HEK293 (cell line): ENCODE results near the gene SEMA3A.

Experiments
- CTCF ChIP-seq: fragments of 450-650 bp; formaldehyde crosslinking; IDR thresholded peaks from 2 replicates; pipeline ENCODE4 v1.5.1; 2016; ENCODE audit warnings: missing biosample characterization, missing genetic modification characterization
- PRDM4 ChIP-seq: fragments of 450-650 bp; formaldehyde crosslinking; IDR thresholded peaks from 2 replicates; pipeline ENCODE4 v1.5.1; 2017; ENCODE audit warnings: missing biosample characterization, missing genetic modification characterization
- ZBTB26 ChIP-seq: fragments of 450-650 bp; formaldehyde crosslinking; optimal IDR thresholded peaks from 2 replicates; pipeline ENCODE3; 2016; ENCODE audit warnings: missing biosample characterization, mild to moderate bottlenecking, missing genetic modification characterization
- ZBTB8A ChIP-seq: fragments of 450-650 bp; formaldehyde crosslinking; IDR thresholded peaks from 2 replicates; pipeline ENCODE4 v1.5.1; 2016; ENCODE audit warnings: missing biosample characterization, missing genetic modification characterization
- ZNF114 ChIP-seq: fragments of 450-650 bp; formaldehyde crosslinking; IDR thresholded peaks from 2 replicates; pipeline ENCODE4 v1.5.0; 2017; ENCODE audit warnings: missing biosample characterization, missing genetic modification characterization
- ZNF302 ChIP-seq: fragments of 450-650 bp; formaldehyde crosslinking; IDR thresholded peaks from 2 replicates; pipeline ENCODE4 v1.5.1; 2016; ENCODE audit warnings: missing biosample characterization, missing genetic modification characterization, low read depth
- ZNF350 ChIP-seq: fragments of 450-650 bp; formaldehyde crosslinking; IDR thresholded peaks from 2 replicates; pipeline ENCODE4 v1.5.0; 2017; ENCODE audit warnings: missing biosample characterization, mild to moderate bottlenecking, missing genetic modification characterization
- ZNF629 ChIP-seq: fragments of 450-650 bp; formaldehyde crosslinking; IDR thresholded peaks from 2 replicates; pipeline ENCODE4 v1.5.1; 2017; ENCODE audit warnings: missing biosample characterization, missing genetic modification characterization
- ZNF707 ChIP-seq: fragments of 450-650 bp; formaldehyde crosslinking; IDR thresholded peaks from 2 replicates; pipeline ENCODE4 v1.5.1; 2016; ENCODE audit warnings: missing biosample characterization, missing genetic modification characterization
- ZNF747 ChIP-seq: fragments of 450-650 bp; formaldehyde crosslinking; IDR thresholded peaks from 2 replicates; pipeline ENCODE4 v1.5.1; 2016; ENCODE audit warnings: missing biosample characterization, missing genetic modification characterization
- TF ChIP-seq, protein P1 (sequence below): fragments of 450-650 bp; formaldehyde crosslinking; IDR thresholded peaks from 2 replicates; pipeline ENCODE4 v1.5.1; 2016; ENCODE audit warnings: missing biosample characterization, missing genetic modification characterization, borderline replicate concordance

GRCh38 chr7:84043661-84044191 lies 150.9 kb downstream of the SEMA3A start:
- no peak for TF ChIP-seq CTCF
- no peak for TF ChIP-seq ZNF350 (tag by site-specific recombination)
- no peak for TF ChIP-seq PRDM4 (tag by site-specific recombination)
- TF ChIP-seq ZBTB26, result no peak
- TF ChIP-seq ZNF114 (tag by site-specific recombination), result no peak
- no peak for TF ChIP-seq ZNF707 (tag by site-specific recombination)
- TF ChIP-seq ZBTB8A (tag by site-specific recombination), result no peak
- TF ChIP-seq ZNF629 (tag by site-specific recombination), result no peak
- TF ChIP-seq ZNF747 (tag by site-specific recombination), result no peak
- TF ChIP-seq, protein P1, sequence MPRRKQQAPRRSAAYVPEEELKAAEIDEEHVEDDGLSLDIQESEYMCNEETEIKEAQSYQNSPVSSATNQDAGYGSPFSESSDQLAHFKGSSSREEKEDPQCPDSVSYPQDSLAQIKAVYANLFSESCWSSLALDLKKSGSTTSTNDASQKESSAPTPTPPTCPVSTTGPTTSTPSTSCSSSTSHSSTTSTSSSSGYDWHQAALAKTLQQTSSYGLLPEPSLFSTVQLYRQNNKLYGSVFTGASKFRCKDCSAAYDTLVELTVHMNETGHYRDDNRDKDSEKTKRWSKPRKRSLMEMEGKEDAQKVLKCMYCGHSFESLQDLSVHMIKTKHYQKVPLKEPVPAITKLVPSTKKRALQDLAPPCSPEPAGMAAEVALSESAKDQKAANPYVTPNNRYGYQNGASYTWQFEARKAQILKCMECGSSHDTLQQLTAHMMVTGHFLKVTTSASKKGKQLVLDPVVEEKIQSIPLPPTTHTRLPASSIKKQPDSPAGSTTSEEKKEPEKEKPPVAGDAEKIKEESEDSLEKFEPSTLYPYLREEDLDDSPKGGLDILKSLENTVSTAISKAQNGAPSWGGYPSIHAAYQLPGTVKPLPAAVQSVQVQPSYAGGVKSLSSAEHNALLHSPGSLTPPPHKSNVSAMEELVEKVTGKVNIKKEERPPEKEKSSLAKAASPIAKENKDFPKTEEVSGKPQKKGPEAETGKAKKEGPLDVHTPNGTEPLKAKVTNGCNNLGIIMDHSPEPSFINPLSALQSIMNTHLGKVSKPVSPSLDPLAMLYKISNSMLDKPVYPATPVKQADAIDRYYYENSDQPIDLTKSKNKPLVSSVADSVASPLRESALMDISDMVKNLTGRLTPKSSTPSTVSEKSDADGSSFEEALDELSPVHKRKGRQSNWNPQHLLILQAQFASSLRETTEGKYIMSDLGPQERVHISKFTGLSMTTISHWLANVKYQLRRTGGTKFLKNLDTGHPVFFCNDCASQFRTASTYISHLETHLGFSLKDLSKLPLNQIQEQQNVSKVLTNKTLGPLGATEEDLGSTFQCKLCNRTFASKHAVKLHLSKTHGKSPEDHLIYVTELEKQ (tag by site-specific recombination), result no peak
- no peak for TF ChIP-seq ZNF302 (tag by site-specific recombination)
